Panc1 (cell line): Measurements from ENCODE around the gene KCNC3. TPM values are rescaled to one million over a fixed set of nuclear protein-coding genes. Genes with fewer than 3 reads are reported as not detected.

Experiments used
- ATAC-seq: fragments of 200-7000 bp; cut with Tn5 transposase; 2 replicates; pipeline ENCODE4 v1.9.1; 2020; ENCODE audit warnings: mild to moderate bottlenecking, moderate library complexity
- BruUV-seq: library from RNA; stranded (reverse); fragments of 400-500 nt; replicated peaks from 2 replicates; lab custom pipeline; 2021; lab: Mats Ljungman, UMichigan
- CTCF ChIA-PET: fragments of 300-600 bp; sonication (Branson Sonifier 250); formaldehyde crosslinking; loops from one replicate; lab custom pipeline; 2022; ENCODE audit warnings: antibody characterized with exemption; lab: Charles Lee
- POLR2A ChIA-PET: fragments of 300-600 bp; sonication (Branson Sonifier 250); formaldehyde crosslinking; loops from one replicate; lab custom pipeline; 2022; ENCODE audit warnings: antibody characterized with exemption; lab: Charles Lee
- DNase-seq: peaks from one replicate; pipeline ENCODE4 v3.0.0-alpha.2; 2010; ENCODE audit warnings: low read depth, low spot score
- H3K27ac ChIP-seq: 2 replicates; pipeline ENCODE4 v1.5.1; 2011; ENCODE audit warnings: mild to moderate bottlenecking, low read length, inconsistent platforms
- H3K27me3 ChIP-seq: fragments of 200-500 bp; sonication (Bioruptor generic); 2 replicates; pipeline ENCODE4 v1.6.0; 2014; ENCODE audit warnings: low read length, inconsistent platforms; ENCODE audit not compliant: control insufficient read depth, insufficient read depth
- H3K36me3 ChIP-seq: fragments of 200-500 bp; sonication (Bioruptor generic); 2 replicates; pipeline ENCODE4 v1.5.1; 2014; ENCODE audit warnings: inconsistent platforms, mild to moderate bottlenecking, low read length, moderate library complexity; ENCODE audit not compliant: control insufficient read depth, insufficient read depth
- H3K4me1 ChIP-seq: 2 replicates; pipeline ENCODE4 v1.5.1; 2011; ENCODE audit warnings: inconsistent platforms, mild to moderate bottlenecking, low read length, moderate library complexity; ENCODE audit not compliant: control insufficient read depth, insufficient read depth
- H3K4me3 ChIP-seq, 2 experiments: 2 replicates each; pipeline ENCODE4 v1.5.1; 2011 to 2012; ENCODE audit warnings: low read depth in 2 of 2, low read length in 2 of 2, mild to moderate bottlenecking in 2 of 2, inconsistent platforms in 1 of 2, moderate library complexity in 1 of 2
- H3K9me3 ChIP-seq: fragments of 200-500 bp; sonication (Bioruptor generic); 2 replicates; pipeline ENCODE4 v1.5.1; 2014; ENCODE audit warnings: low read depth, mild to moderate bottlenecking, inconsistent platforms, low read length, moderate library complexity; ENCODE audit not compliant: control insufficient read depth, insufficient read depth
- CTCF ChIP-seq: fragments of 450-650 bp; IDR thresholded peaks from 2 replicates; pipeline ENCODE4 v1.5.1; 2017; ENCODE audit warnings: mild to moderate bottlenecking
- POLR2AphosphoS5 ChIP-seq: IDR thresholded peaks from 2 replicates; pipeline ENCODE4 v1.6.1; 2012; ENCODE audit warnings: mild to moderate bottlenecking, low read depth, low read length, moderate library complexity
- REST ChIP-seq, 2 experiments: IDR thresholded peaks; 2 replicates each; pipeline ENCODE4 v1.6.1; 2011 to 2012; ENCODE audit warnings: low read depth in 2 of 2, control low read depth in 1 of 2, low read length in 1 of 2, mild to moderate bottlenecking in 1 of 2, moderate library complexity in 1 of 2; ENCODE audit not compliant: insufficient read depth in 1 of 2
- SIN3A ChIP-seq: IDR thresholded peaks from 2 replicates; pipeline ENCODE4 v1.6.1; 2012; ENCODE audit warnings: low read depth, mild to moderate bottlenecking, low read length, moderate library complexity, borderline replicate concordance; ENCODE audit not compliant: insufficient read depth
- TCF7L2 ChIP-seq: IDR thresholded peaks from 2 replicates; pipeline ENCODE4 v1.6.1; 2011; ENCODE audit warnings: mild to moderate bottlenecking, low read depth, low read length, inconsistent platforms
- in situ Hi-C: cut with HindIII; loops from 2 replicates; pipeline ENCODE4 v1.10.0; 2016; ENCODE audit warnings: low sequenced_read_pairs, low pct_unique_long_range_greater_than_20kb
- intact Hi-C: fragments of 100-400 bp; cut with micrococcal nuclease; formaldehyde crosslinking; loops from one replicate; pipeline ENCODE4 v1.10.0; 2022; ENCODE audit not compliant: unreplicated experiment
- total RNA-seq: library from RNA; stranded (reverse); gene quantifications from one replicate; pipeline ENCODE4 v1.2.1, GENCODE V29; 2021; ENCODE audit not compliant: unreplicated experiment

The KCNC3 gene
- total RNA-seq, 1 experiment from 2014 or later, result 10.8 TPM

- BruUV-seq, result no TSS peak
- ChIA-PET POLR2A (no interaction called here), CTCF (no interaction called here)
- intact Hi-C loops (no loop called here), in situ Hi-C loops (no loop called here)
- ATAC-seq (no peak), DNase-seq (no peak)
- no peaks in the 10 kb centered on the region for H3K36me3 ChIP-seq
- no peaks in the 10 kb centered on the region for H3K27me3 ChIP-seq
- H3K4me1 ChIP-seq, result peaks cover 4% of the 10 kb centered on the region; the same call in 1 of the 2 replicates
- TF ChIP-seq CTCF, result no peak
- no peak for TF ChIP-seq TCF7L2
- no peak for TF ChIP-seq POLR2AphosphoS5
- no peaks in the 10 kb centered on the region for H3K9me3 ChIP-seq
- H3K27ac ChIP-seq, result no peak overlapping the region
- H3K4me3 ChIP-seq, result no peak overlapping the region
Observed at GRCh38 chr19:50310759-50311465, 18.3 kb downstream of the KCNC3 start.

- Histone ChIP-seq H3K27me3 (no peaks in the 10 kb centered on the region), H3K27ac (no peak overlapping the region), H3K36me3 (no peaks in the 10 kb centered on the region), H3K9me3 (no peaks in the 10 kb centered on the region), H3K4me1 (peaks cover 4% of the 10 kb centered on the region; the same call in 1 of the 2 replicates), H3K4me3 (no peak overlapping the region)
- intact Hi-C loops, result no loop called here
- in situ Hi-C loops, result no loop called here
- TF ChIP-seq POLR2AphosphoS5, result no peak
- no peak for TF ChIP-seq SIN3A
- no peak for TF ChIP-seq REST (IDR thresholded peaks at IDR 0.05; ENCODE audit: insufficient read depth in 1 of 2, low read depth in 2 of 2, low read length in 1 of 2)
- no peak for TF ChIP-seq CTCF
- TF ChIP-seq TCF7L2, result no peak
- no TSS peak for BruUV-seq
- ChIA-PET POLR2A (no interaction called here), CTCF (no interaction called here)
- DNase-seq, result no peak
- no peak for ATAC-seq
Observed at GRCh38 chr19:50309396-50310125, 19.6 kb downstream of the KCNC3 start.
